ENCODE results near the gene CAPG.

Gene CAPG

GRCh38 chr2:85435220-85435958 is 25.2 kb upstream of the CAPG start:
- in situ Hi-C loops (cut with MboI; ENCODE audit: low sequenced_read_pairs): loop anchor here (10.0 kb wide), 1 partner anchor 179 kb away; the partner anchor contains the start of genes C2orf68 and USP39
- DNase-seq (ENCODE audit: low spot score in 2 of 2): no peak
- Histone ChIP-seq H3K4me1 (peaks cover 15% of the 10 kb centered on the region), H3K36me3 (replicated peaks) (no peaks in the 10 kb centered on the region), H3K27me3 (ENCODE audit: low read depth) (no peaks in the 10 kb centered on the region), H3K4me3 (no peak overlapping the region), H3K9me3 (no peaks in the 10 kb centered on the region)

- DNase-seq (ENCODE audit: low spot score in 2 of 2): no peak
- Histone ChIP-seq H3K9me3 (no peaks in the 10 kb centered on the region), H3K36me3 (replicated peaks) (no peaks in the 10 kb centered on the region), H3K4me1 (peaks cover 15% of the 10 kb centered on the region), H3K4me3 (no peak overlapping the region), H3K27me3 (ENCODE audit: low read depth) (no peaks in the 10 kb centered on the region)
- in situ Hi-C loops (cut with MboI; ENCODE audit: low sequenced_read_pairs): loop anchor here (10.0 kb wide), 1 partner anchor 180 kb away; the partner anchor contains the start of genes C2orf68 and USP39
Measured at GRCh38 chr2:85434696-85435095, 24.5 kb upstream of the CAPG start.

- in situ Hi-C loops (cut with MboI; ENCODE audit: low sequenced_read_pairs): loop anchor here (10.0 kb wide), 1 partner anchor 181 kb away; the partner anchor contains the start of genes C2orf68 and USP39
- peaks cover 18% of the 10 kb centered on the region for H3K4me1 ChIP-seq
Measured at GRCh38 chr2:85433511-85434089, 23.4 kb upstream of the CAPG start.

GRCh38 chr2:85431570-85432205 is 21.5 kb upstream of the CAPG start:
- in situ Hi-C loops (cut with MboI; ENCODE audit: low sequenced_read_pairs): loop anchor here (10.0 kb wide), 1 partner anchor 183 kb away; the partner anchor contains the start of genes C2orf68 and USP39
- Histone ChIP-seq H3K9me3 (no peaks in the 10 kb centered on the region), H3K36me3 (replicated peaks) (no peaks in the 10 kb centered on the region), H3K4me3 (no peak overlapping the region), H3K4me1 (peaks cover 13% of the 10 kb centered on the region), H3K27me3 (ENCODE audit: low read depth) (no peaks in the 10 kb centered on the region)
- no peak for DNase-seq (ENCODE audit: low spot score in 2 of 2)

More at GRCh38 chr2:85433511-85434089, 23.4 kb upstream of the CAPG start:
- Histone ChIP-seq H3K36me3 (replicated peaks) (no peaks in the 10 kb centered on the region), H3K9me3 (no peaks in the 10 kb centered on the region), H3K4me3 (no peak overlapping the region), H3K27me3 (ENCODE audit: low read depth) (no peaks in the 10 kb centered on the region)
- DNase-seq (ENCODE audit: low spot score in 2 of 2): no peak

GRCh38 chr2:85430752-85431569 is 20.8 kb upstream of the CAPG start:
- no peaks in the 10 kb centered on the region for H3K9me3 ChIP-seq
- H3K36me3 ChIP-seq (replicated peaks): no peaks in the 10 kb centered on the region
- in situ Hi-C loops (cut with MboI; ENCODE audit: low sequenced_read_pairs): loop anchor here (10.0 kb wide), 1 partner anchor 184 kb away; the partner anchor contains the start of genes C2orf68 and USP39
- no peak overlapping the region for H3K4me3 ChIP-seq
- DNase-seq (ENCODE audit: low spot score in 2 of 2): no peak
- peaks cover 13% of the 10 kb centered on the region for H3K4me1 ChIP-seq
- no peaks in the 10 kb centered on the region for H3K27me3 ChIP-seq (ENCODE audit: low read depth)

- Histone ChIP-seq H3K9me3 (no peaks in the 10 kb centered on the region), H3K27me3 (ENCODE audit: low read depth) (no peaks in the 10 kb centered on the region), H3K4me3 (no peak overlapping the region), H3K36me3 (replicated peaks) (no peaks in the 10 kb centered on the region), H3K4me1 (peaks cover 13% of the 10 kb centered on the region)
- in situ Hi-C loops (cut with MboI; ENCODE audit: low sequenced_read_pairs): loop anchor here (10.0 kb wide), 1 partner anchor 185 kb away; the partner anchor contains the start of genes C2orf68 and USP39
- no peak for DNase-seq (ENCODE audit: low spot score in 2 of 2)
Measured at GRCh38 chr2:85429924-85430289, 19.7 kb upstream of the CAPG start.

- Histone ChIP-seq H3K27me3 (ENCODE audit: low read depth) (no peaks in the 10 kb centered on the region), H3K9me3 (no peaks in the 10 kb centered on the region), H3K36me3 (replicated peaks) (no peaks in the 10 kb centered on the region), H3K4me1 (peaks cover 13% of the 10 kb centered on the region), H3K4me3 (no peak overlapping the region)
- no peak for DNase-seq (ENCODE audit: low spot score in 2 of 2)
- in situ Hi-C loops (cut with MboI; ENCODE audit: low sequenced_read_pairs): no loop called here
Measured at GRCh38 chr2:85429213-85429923, 19.2 kb upstream of the CAPG start.

GRCh38 chr2:85428343-85428881 is 18.2 kb upstream of the CAPG start:
- DNase-seq (ENCODE audit: low spot score in 2 of 2): peak in 1 of 2 experiments; percentile 27
- Histone ChIP-seq H3K9me3 (no peaks in the 10 kb centered on the region), H3K4me1 (peaks cover 13% of the 10 kb centered on the region), H3K36me3 (replicated peaks) (no peaks in the 10 kb centered on the region), H3K27me3 (ENCODE audit: low read depth) (no peaks in the 10 kb centered on the region), H3K4me3 (no peak overlapping the region)
- in situ Hi-C loops (cut with MboI; ENCODE audit: low sequenced_read_pairs): no loop called here

- in situ Hi-C loops (cut with MboI; ENCODE audit: low sequenced_read_pairs): no loop called here
Measured at GRCh38 chr2:85427300-85427835, 17.2 kb upstream of the CAPG start.

GRCh38 chr2:85425588-85425987 is 15.4 kb upstream of the CAPG start:
- in situ Hi-C loops (cut with MboI; ENCODE audit: low sequenced_read_pairs): no loop called here
- no peak overlapping the region for H3K4me3 ChIP-seq
- no peak for DNase-seq (ENCODE audit: low spot score in 2 of 2)
- H3K9me3 ChIP-seq: no peaks in the 10 kb centered on the region
- H3K4me1 ChIP-seq: peaks cover 18% of the 10 kb centered on the region
- H3K27me3 ChIP-seq (ENCODE audit: low read depth): no peaks in the 10 kb centered on the region
- H3K36me3 ChIP-seq (replicated peaks): no peaks in the 10 kb centered on the region

More at GRCh38 chr2:85427300-85427835, 17.2 kb upstream of the CAPG start:
- H3K4me1 ChIP-seq: peaks cover 13% of the 10 kb centered on the region
- H3K27me3 ChIP-seq (ENCODE audit: low read depth): no peaks in the 10 kb centered on the region
- no peaks in the 10 kb centered on the region for H3K9me3 ChIP-seq
- no peak for DNase-seq (ENCODE audit: low spot score in 2 of 2)
- H3K36me3 ChIP-seq (replicated peaks): no peaks in the 10 kb centered on the region
- H3K4me3 ChIP-seq: no peak overlapping the region

GRCh38 chr2:85423525-85423924 is 13.4 kb upstream of the CAPG start:
- H3K27me3 ChIP-seq (ENCODE audit: low read depth): no peaks in the 10 kb centered on the region
- in situ Hi-C loops (cut with MboI; ENCODE audit: low sequenced_read_pairs): no loop called here
- H3K9me3 ChIP-seq: no peaks in the 10 kb centered on the region
- no peak for DNase-seq (ENCODE audit: low spot score in 2 of 2)
- no peak overlapping the region for H3K4me3 ChIP-seq
- no peaks in the 10 kb centered on the region for H3K36me3 ChIP-seq (replicated peaks)
- peaks cover 28% of the 10 kb centered on the region for H3K4me1 ChIP-seq

GRCh38 chr2:85422072-85422457 is 11.9 kb upstream of the CAPG start:
- no peaks in the 10 kb centered on the region for H3K9me3 ChIP-seq
- H3K27me3 ChIP-seq (ENCODE audit: low read depth): no peaks in the 10 kb centered on the region
- no peaks in the 10 kb centered on the region for H3K36me3 ChIP-seq (replicated peaks)
- DNase-seq (ENCODE audit: low spot score in 2 of 2): no peak
- H3K4me1 ChIP-seq: peaks cover 24% of the 10 kb centered on the region
- in situ Hi-C loops (cut with MboI; ENCODE audit: low sequenced_read_pairs): no loop called here
- H3K4me3 ChIP-seq: no peak overlapping the region

All from HAP-1 (cell line).